Measurements from ENCODE around the gene HYAL3.

The HYAL3 gene

DNA sequence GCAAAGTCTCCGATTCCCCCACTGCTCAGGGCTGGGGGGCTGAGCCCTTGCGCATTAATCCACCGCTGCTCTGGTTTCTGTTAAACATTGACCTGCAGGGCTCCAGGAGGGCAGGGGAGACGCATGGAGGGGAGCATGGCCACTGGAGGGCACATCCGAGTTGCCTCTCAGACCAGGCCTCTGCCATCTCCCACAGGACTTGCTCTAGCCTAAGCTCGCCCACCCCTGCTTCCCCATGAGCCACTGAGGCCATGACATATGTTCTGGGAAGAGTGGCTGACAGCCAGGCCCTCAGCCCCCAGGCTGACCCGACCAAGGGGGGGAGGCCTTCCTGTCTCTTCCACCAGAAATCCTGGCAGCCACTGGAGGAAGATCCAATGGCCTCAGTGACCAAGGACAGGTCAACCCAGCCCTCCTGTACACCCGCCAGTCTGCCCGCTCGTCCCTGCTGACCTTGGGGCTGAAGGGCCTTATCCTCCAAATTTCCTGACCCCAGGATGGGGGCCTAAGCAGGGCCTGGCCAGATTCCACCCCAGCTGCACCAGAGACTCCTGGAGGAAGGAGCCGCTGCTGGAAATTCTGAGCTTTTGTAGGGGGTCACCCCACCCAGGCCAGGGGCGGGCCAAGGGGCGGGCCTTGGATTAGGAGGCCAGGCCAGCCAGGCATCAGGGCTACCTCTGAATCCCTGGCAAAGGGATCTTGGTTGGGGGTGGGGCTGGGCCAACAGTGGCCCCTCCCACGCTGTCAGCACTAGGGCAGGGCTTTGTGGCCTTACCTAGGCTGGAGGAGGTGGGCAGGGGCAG lies 4.0 kb upstream of the HYAL3 start, which contains the start of gene HYAL1:
Gene HYAL1, minus strand, starts transcription at position 562 of the 803 bp plus-strand sequence. CDS start 618 bp downstream, outside the sequence.
- CTCF ChIA-PET: interaction anchor here (1.5 kb wide), 1 partner anchor 19 kb away, joined by 4 read pairs; the partner anchor contains the start of gene HYAL2
- DNase-seq (ENCODE audit: extremely low spot score): no peak
- POLR2A ChIA-PET: interaction anchor here (0.6 kb wide), 1 partner anchor 25 kb away, joined by 4 read pairs; no protein-coding TSS in a partner anchor
- TF ChIP-seq, protein P1, sequence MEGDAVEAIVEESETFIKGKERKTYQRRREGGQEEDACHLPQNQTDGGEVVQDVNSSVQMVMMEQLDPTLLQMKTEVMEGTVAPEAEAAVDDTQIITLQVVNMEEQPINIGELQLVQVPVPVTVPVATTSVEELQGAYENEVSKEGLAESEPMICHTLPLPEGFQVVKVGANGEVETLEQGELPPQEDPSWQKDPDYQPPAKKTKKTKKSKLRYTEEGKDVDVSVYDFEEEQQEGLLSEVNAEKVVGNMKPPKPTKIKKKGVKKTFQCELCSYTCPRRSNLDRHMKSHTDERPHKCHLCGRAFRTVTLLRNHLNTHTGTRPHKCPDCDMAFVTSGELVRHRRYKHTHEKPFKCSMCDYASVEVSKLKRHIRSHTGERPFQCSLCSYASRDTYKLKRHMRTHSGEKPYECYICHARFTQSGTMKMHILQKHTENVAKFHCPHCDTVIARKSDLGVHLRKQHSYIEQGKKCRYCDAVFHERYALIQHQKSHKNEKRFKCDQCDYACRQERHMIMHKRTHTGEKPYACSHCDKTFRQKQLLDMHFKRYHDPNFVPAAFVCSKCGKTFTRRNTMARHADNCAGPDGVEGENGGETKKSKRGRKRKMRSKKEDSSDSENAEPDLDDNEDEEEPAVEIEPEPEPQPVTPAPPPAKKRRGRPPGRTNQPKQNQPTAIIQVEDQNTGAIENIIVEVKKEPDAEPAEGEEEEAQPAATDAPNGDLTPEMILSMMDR (IDR thresholded peaks at IDR 0.05; ENCODE audit: control extremely low read depth, extremely low read depth, low read depth, missing control alignments): no peak

DNA sequence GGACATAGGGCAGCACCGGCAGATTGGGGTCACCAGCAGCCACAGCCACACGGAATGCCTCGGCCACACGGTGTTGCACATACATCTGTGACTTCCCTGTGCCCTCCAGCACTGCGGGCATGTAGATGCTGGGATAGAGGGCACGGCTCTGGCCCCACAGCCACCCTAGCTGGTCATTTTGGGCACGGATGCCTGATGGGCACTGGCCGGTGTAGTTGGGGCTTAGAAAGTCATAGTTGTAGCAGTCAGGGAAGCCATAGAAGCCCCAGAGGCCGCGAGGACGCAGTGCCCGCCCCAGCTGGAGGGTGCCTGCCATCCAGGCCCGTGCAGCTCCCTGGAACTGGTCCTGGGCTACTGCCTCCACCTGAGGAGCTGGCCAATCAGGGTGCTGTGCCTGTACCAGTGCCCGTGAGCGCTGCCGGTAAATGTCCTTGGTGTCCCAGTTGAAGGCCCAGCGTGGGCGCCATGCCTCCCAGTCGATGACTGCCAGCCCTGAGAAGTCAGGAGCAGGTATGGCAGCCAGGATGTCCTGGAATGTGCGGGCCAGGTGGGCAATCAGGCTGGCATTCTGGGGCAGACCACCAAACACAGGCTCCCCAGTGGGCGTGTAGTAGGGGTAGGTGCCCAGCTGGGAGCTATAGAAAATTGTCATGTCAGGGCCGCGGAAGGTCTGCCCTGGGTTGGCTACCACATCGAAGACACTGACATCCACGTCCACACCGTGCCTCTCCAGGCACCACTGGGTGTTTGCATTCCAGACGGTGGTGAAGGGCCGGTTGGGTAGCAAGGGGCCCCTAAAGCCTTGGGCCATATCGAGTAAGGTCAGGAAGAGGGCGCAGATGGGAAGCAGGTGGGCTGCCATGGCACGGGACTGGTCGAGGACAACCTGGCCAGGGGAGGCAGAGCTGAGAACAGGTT lies 3.1 kb upstream of the HYAL3 start:
- CTCF ChIA-PET: interaction anchor here (1.3 to 1.5 kb wide), 3 partner anchors 16 to 23 kb away, joined by 3 to 4 read pairs (median 3); partner anchors contain the start of genes HYAL2 and LSMEM2
- DNase-seq (ENCODE audit: extremely low spot score): no peak
- TF ChIP-seq, protein P1 (IDR thresholded peaks at IDR 0.05; ENCODE audit: control extremely low read depth, extremely low read depth, low read depth, missing control alignments): no peak
- POLR2A ChIA-PET: interaction anchor here (0.6 kb wide), 1 partner anchor 26 kb away, joined by 4 read pairs; no protein-coding TSS in a partner anchor

DNA sequence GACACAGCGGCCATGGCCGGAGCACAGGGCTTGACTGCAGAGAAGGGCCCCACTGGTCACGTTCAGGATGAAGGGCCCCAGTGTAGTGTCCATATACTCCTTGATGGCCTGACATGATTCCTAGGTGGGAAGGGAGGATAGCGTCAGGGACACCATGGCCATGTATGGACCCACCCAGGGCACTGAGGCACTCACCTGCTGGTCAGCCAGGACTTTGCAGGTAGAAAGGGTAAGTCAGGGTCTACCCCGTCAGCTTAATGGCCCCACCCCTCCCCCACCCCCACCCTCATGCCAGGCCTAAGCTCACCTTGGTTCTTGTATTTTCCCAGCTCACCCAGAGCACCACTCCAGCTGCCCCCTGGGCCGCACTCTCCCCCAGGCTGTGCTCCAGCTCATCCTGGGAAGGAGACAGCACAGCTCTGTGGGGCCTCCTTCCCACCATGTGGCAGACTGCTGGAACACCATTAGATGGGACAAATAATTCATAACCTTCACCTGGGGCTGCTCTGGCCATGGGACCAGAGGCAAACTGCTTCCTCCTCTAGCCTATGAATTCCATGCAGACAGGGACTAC lies 1.6 kb upstream of the HYAL3 start:
- CTCF ChIA-PET: interaction anchor here (1.0 kb wide), 1 partner anchor 23 kb away, joined by 5 read pairs; no protein-coding TSS in a partner anchor
- POLR2A ChIA-PET: no interaction called here
- TF ChIP-seq, protein P1 (IDR thresholded peaks at IDR 0.05; ENCODE audit: control extremely low read depth, extremely low read depth, low read depth, missing control alignments): no peak
- no peak for DNase-seq (ENCODE audit: extremely low spot score)

DNA sequence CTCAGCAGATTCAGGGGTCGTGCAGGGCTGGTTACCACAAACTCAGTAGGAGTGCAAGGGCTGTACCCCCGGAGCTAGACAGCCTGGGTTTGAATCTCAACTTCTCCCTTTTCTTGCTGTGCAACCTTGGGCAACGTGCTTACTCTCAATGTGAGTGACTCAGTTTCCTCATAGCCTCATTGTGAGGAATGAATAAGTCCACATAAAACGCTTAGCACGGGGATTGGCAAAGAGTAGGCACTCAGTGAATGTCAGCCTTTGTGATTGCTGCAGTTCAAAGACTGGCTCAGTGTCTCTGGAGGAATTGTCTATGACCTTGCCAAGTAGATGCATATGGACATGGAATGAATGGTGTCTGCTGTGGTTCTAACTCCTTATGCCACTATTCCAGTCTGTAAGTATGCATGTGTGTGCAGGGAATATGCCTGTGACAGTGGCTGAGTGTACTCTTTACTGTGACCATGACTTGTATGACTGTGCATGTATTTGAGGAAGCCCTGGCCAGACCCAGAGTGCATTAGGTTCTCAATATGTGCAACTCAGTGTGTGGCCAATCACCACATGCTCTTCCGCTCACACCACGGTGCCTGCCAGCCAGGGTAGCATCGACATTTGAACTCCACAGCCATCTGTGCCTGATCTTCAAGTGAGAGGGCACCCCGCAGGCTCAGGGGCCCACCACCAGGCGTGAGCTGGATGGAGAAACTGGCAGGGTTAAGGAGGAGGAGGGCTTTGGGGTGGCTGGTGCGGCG lies 900 bp upstream of the HYAL3 start:
- ChIA-PET CTCF (interaction anchor here (0.8 to 3.5 kb wide), 11 partner anchors 13 to 53 kb away, joined by 3 to 23 read pairs (median 5); no protein-coding TSS in a partner anchor), POLR2A (interaction anchor here (0.6 to 2.2 kb wide), 9 partner anchors 18 to 445 kb away, joined by 3 to 13 read pairs (median 4); partner anchors contain the start of gene GNAI2)
- TF ChIP-seq, protein P1 (IDR thresholded peaks at IDR 0.05; ENCODE audit: control extremely low read depth, extremely low read depth, low read depth, missing control alignments): no peak
- no peak for DNase-seq (ENCODE audit: extremely low spot score)

DNA sequence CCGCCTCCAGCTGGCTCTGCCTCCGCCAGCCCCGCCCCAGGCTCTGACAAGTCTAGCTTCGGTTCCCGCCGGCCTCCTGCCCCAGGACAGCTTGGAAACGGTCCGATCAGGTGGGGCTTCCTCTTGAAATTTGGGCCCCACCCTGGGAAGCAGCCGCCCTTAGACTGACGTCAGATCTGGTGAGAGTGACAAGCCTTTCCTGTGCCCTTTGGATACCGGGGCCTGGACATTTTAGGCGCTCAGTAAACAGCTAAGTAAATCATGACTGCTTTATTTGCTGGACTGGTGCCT lies 378 bp upstream of the HYAL3 start:
- TF ChIP-seq, protein P1 (IDR thresholded peaks at IDR 0.05; ENCODE audit: control extremely low read depth, extremely low read depth, low read depth, missing control alignments): no peak
- no peak for DNase-seq (ENCODE audit: extremely low spot score)
- ChIA-PET CTCF (interaction anchor here (0.8 to 3.5 kb wide), 12 partner anchors 12 to 71 kb away, joined by 3 to 23 read pairs (median 4); no protein-coding TSS in a partner anchor), POLR2A (interaction anchor here (0.6 to 2.2 kb wide), 10 partner anchors 18 to 1201 kb away, joined by 3 to 13 read pairs (median 4); partner anchors contain the start of gene GNAI2)

Measured in GM10248 (cell line).